ENCODE data around the gene SEC16A.

The SEC16A gene

DNA sequence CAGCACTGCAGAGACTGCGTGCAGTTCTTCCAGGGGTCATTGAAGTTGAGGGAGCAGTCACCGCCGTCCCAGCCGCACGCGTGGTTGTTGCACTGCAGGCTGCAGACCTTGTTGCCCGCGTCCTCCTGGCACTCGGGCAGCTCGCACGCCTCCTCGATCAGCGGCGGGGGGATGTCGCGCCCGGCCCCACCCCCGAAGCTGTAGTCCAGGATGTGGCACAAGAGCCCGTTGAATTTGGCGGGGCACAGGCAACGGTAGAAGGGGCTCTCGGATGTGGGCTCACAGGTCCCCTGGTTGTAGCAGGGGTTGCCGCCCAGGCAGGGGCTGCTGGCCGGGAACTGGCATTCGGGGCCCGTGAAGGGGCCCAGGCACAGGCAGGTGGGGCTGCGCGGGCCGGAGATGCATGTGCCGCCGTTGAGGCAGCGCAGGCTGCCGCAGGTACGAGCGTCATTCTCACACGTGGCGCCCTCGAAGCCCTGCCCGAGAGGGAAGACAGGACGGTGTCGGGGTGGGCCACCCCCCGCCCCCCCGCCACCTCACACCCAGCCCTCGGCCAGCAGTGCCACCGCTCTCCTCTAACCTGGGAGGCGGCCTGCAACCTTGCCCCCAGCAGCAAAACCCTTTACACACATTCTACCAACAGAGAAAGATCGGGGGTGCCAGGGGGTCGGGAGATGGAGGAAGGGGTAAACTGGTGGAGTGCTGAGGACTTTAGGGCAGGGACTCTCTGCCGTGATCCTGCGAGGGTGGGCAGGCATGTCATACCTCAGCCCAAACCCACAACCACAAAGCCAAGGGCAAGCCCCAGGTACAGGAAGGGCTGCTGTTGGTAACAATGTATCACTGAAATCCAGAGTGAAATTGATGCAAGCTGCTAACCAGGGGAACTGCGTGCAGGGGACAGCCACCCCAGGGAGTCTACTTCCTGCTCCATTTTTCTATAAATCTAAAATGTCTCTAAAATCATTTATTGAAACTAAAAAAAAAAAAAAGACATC lies 22.9 kb upstream of the SEC16A start:
- Histone ChIP-seq H3K4me3 (no peak overlapping the region), H3K27ac (no peak overlapping the region)

- Histone ChIP-seq H3K27ac (no peak overlapping the region), H3K4me3 (no peak overlapping the region)
Measured at GRCh38 chr9:136504512-136505348, 21.9 kb upstream of the SEC16A start.

DNA sequence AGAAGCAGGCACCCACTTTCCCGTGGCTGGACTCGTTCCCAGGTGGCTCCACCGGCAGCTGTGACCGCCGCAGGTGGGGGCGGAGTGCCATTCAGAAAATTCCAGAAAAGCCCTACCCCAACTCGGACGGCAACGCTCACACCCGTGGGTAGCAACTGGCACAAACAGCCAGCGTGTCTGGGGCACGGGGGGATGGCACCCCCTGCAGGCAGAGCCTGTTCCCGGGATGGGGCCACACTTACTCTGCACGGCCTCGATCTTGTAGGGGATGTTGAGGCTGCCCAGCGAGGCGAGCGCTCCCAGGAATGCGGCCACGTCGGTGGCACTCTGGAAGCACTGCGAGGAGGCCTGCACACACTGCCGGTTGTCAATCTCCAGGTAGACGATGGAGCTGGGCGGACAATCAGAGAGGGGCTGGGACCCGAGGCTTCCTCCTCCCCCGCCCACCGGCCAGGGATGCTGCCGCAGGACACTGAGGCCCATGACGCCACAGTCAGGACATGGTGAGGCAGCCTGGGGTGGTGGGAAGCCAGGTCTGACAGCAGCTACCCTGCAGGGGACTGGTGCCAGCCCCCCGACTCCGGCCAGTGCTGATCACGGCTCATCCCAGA lies 20.2 kb upstream of the SEC16A start:
- H3K4me3 ChIP-seq, result no peak overlapping the region
- H3K27ac ChIP-seq, result no peak overlapping the region

GRCh38 chr9:136502196-136502595 lies 19.4 kb upstream of the SEC16A start:
- Histone ChIP-seq H3K27ac (peak overlapping the region in 1 of 21 experiments; percentile 29), H3K4me3 (no peak overlapping the region)

DNA sequence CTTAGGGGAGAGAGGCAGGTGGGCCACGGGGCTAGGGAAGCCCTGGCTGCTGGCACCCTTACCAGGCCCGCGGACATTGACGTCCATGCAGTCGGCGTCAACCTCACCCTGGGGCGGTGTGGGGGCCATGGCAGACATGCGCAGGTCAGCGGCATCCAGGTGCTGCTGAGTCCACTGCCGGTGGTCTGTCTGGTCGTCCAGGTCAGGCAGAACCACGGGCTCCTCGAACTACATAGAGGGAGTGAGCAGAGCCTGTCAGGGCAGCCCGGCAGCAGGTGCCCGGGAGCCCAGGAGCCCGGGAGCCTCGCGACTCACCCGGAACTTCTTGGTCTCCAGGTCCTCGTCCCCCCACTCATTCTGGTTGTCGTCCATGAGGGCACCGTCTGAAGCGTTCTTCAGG lies 18.8 kb upstream of the SEC16A start:
- H3K27ac ChIP-seq, result no peak overlapping the region
- H3K4me3 ChIP-seq, result no peak overlapping the region

DNA sequence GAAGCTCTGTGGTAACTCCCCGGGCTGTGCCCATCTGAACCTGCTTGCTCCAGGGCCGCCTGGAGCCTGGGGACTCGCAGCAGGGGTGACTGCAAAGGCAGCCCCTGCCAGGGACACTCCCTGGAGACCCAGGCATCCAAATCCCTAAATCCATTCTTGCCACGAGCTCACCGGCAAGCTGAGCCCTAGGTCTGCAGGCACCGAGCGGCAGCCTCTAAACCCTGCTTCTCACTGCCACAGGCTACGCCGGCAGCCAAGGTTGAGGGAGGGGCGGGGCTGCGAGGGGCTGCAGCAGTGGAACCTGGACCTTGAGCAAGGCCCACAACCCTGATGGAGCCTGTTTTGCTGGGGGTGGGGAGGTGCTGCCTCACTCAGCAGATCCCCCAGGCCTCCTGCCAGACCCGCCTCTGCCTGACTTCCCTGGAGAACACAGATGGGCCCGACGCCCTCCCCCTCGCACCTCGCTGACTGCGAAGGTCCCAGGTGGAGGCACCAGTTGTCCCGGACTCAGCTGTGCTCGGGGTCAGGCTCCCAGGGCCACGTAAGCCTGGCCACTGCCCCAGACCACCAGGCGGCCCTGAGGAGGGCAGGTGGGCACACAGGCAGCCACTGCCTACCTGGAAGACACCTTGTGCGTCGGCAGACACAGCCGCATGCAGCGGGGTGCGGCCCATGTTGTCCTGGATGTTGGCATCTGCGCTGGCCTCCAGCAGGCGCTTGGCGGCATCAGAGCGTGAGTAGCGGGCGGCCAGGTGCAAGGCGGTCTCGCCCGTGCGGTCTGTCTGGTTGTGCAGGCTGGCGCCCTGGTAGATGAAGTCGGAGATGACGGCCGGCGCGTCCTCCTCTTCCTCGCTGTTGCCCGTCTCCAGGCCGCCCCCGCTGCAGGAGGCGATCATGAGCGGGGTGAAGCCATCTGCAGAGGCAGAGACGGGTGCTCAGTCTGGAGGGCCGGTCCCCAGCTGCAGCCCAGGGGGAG lies 17.4 kb upstream of the SEC16A start:
- Histone ChIP-seq H3K4me3 (no peak overlapping the region), H3K27ac (no peak overlapping the region)

- no peak overlapping the region for H3K4me3 ChIP-seq
- H3K27ac ChIP-seq, result no peak overlapping the region
Measured at GRCh38 chr9:136499071-136499934, 16.5 kb upstream of the SEC16A start.

DNA sequence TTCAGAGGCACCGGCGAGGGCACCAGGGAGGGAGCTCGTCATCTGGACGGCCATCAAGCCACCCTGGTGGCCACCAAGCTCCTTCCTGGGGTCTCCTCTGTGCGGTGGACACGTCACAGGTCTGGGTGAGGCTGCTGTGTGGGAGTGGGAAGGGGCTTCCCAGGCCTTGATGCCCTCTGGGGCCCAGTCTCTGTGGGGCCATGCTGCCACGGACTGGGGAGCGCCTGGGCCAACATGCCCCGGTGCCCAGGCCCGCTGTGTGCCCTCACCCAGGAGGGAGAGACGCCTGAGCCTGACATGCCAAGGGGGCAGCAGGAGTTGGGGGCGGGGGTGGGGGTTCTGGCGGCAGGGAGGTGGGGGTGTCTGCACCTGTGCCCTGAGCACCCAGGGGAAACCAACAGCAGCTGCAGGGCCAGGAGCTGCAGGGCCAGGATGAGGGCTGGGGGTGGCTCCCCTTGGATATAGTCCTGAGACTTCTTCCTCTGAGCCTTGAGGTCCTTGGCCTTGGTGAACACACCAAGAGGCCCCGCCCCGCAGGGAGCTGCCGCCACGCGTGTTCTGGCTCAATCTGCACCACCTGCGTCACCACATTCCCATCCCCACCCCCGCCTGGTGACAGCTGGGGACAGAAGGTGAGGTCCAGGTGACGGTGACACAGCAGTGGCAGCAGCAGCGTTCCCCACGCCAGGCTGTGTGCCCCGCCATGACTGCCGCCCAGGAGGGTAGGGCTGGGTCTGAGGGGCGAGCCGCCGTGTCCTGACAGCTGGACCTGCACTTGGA lies 15.3 kb upstream of the SEC16A start:
- H3K27ac ChIP-seq, result no peak overlapping the region

GRCh38 chr9:136496801-136497620 lies 14.2 kb upstream of the SEC16A start:
- H3K27ac ChIP-seq, result no peak overlapping the region
- no peak overlapping the region for H3K4me3 ChIP-seq

More for the DNA sequence above, 15.3 kb upstream of the SEC16A start:
- no peak overlapping the region for H3K4me3 ChIP-seq

GRCh38 chr9:136496181-136496580 lies 13.3 kb upstream of the SEC16A start:
- H3K4me3 ChIP-seq, result no peak overlapping the region
- no peak overlapping the region for H3K27ac ChIP-seq

DNA sequence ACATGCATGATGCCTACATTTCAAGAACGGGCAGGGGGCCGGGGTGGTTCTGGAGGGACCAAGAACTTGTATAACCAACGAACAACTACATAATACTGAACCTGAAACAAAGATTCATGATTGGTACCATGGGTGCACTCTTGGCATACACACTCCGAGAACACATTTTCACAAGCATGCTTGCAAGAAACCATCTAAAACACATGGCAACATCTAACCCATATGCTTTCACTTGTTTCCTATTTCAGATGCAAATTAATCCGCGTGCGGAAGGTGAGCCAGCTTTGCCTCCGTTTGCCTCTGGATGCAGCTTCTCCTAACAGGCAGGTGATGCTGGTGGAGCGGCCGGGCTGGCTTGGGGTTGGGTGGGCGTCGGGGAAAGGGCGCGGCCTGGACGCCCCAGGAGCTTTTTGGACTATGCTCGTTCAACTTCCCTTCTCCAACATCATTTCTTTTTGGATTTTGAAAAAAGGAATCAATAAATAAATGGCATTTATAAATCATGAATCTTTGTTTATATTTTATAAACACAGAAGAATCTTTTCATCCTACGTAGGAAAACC lies 12.5 kb upstream of the SEC16A start:
- Histone ChIP-seq H3K4me3 (no peak overlapping the region), H3K27ac (no peak overlapping the region)

DNA sequence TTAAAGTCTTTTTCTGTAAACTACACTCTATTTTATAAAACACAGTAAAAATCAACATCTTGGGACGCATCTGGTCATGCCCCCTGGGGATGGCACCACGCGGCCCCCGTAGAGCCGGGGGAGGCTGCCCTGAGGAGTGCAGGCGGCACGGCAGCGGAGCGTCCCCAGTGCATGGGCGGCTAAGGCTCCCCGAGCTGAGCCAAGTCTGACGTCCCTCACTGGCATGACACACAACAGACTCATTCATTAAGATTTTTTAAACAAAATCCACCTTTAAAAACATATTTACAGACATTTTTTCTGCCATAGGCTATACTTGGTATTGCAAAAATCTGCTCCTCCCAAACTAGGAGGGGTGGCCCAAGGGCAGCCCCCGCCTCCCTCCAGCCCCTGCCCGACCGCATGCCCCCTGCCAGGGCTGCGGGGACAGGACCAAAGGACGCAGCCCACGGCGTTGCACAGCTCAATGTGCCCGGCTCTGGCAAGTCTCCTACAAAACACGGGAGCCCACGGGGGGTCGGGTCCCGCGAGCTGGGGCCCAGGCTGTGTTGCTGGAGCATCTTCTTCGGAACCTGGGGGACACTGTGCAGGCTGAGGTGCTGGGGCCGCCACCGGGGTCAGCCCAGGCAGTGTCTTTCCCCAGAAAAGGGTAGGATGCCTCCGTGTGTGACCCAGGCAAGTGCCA lies 11.8 kb upstream of the SEC16A start:
- Histone ChIP-seq H3K27ac (no peak overlapping the region), H3K4me3 (no peak overlapping the region)

- peak overlapping the region in 1 of 21 experiments; percentile 19 for H3K27ac ChIP-seq
Measured at GRCh38 chr9:136494012-136494411, 11.2 kb upstream of the SEC16A start.

GRCh38 chr9:136493567-136493971 lies 10.7 kb upstream of the SEC16A start:
- Histone ChIP-seq H3K27ac (peak overlapping the region in 1 of 21 experiments; percentile 19), H3K4me3 (no peak overlapping the region)

More at GRCh38 chr9:136494012-136494411, 11.2 kb upstream of the SEC16A start:
- no peak overlapping the region for H3K4me3 ChIP-seq

DNA sequence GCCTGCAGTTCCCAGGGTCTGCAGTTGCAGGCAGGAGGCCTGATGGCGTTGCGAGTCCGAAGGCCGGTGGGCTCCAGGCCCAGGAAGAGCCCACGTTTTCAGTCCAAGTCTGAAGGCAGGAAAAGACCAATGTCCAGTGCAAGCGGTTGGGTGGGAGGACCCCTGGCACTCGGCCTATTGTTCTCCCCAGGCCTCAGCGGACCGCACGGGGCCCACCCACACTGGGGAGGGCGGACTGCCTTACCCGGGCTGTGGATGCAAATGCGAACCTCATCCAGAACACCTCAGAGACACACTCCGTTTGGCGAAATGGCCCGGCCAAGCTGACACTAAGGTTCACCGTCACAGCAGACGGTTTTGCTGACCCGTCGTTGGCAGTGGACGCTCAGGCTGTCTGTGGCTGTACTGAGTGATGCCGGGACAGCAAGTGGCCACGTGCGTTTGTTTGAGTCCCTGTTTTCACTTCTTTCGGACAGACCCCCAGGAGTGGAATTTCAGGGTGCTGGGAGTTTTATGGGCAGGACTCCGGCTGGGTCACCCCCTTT lies 10.2 kb upstream of the SEC16A start:
- Histone ChIP-seq H3K4me3 (no peak overlapping the region), H3K27ac (peak overlapping the region in 1 of 21 experiments; percentile 19)
